HG03135 (cell line): Measurements from ENCODE around the gene KRTAP5-7.

Experiments used
- ATAC-seq: cut with Tn5 transposase; IDR thresholded peaks from one replicate; pipeline ENCODE4 v1.9.1; 2021; ENCODE audit warnings: mild to moderate bottlenecking, moderate library complexity; ENCODE audit not compliant: unreplicated experiment

The KRTAP5-7 gene

DNA sequence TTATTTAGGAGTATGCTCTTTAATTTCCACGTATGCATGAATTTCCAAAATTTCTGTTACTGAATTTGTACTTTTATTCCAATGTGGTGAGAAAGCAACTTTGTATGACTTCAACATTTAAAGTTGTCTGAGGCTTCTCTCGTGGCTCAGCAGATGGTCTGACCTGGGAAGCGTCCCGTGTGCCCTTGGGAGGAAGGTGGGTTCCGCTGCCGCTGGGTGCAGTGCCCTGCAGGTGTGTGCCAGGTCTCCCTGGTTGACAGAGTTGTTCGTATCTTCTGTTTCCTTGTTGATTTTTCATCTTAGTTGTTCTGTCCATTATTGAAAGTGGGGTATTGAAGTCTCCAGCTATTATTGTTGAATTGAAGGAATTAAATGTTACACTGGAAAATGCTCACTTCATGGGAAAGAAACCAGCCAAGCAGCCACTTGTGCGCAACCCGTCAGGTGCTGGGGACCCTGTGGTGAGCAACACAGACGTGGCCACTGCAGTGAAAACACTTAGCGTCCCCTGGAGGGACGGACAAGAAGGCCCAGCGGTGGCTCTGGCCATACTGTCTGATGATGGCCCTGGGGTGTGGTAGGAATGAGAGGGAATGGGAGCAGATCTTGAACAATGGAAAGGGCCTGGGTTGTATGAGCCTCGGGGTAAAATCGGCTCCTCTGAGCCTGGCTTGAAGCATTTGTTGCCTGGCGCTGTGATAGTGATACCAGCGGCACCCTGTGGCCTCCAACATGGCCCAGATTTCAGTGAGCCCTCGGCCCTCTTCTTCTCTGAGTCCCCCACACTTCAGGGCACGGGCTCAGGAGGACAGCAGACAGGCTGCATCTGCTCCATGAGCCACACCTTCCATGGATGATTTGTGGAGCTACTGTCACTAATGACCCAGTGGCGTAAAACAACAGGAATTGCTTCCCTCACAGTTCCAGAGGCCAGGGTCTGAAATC, 31.5 kb upstream of the KRTAP5-7 start:
- no peak for ATAC-seq

GRCh38 chr11:71496421-71496820, 30.6 kb upstream of the KRTAP5-7 start:
- ATAC-seq: no peak

GRCh38 chr11:71498091-71498490, 29.0 kb upstream of the KRTAP5-7 start:
- no peak for ATAC-seq

DNA sequence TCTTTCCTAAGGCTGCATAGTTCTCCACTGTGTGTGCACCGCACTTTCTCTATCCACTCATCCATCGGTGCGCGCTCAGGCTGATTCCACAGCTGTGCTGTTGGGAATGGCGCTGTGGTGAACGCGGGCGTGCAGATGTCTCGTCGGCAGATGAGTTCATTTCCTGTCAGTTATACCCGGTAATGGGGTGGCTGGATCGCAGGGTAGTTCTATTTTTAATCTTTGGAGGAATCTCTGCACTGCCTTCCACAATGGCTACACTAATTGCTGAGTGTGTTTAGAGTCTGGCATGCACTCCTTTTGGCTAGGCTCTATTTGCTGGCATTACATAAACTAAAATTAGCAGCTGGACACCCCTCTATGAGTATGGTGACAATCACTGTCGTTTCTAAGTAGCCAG, 27.9 kb upstream of the KRTAP5-7 start:
- no peak for ATAC-seq

GRCh38 chr11:71499546-71499945, 27.5 kb upstream of the KRTAP5-7 start:
- no peak for ATAC-seq

- ATAC-seq: no peak
These were observed 26.5 kb upstream of the KRTAP5-7 start for GRCh38 chr11:71500601-71501021.

DNA sequence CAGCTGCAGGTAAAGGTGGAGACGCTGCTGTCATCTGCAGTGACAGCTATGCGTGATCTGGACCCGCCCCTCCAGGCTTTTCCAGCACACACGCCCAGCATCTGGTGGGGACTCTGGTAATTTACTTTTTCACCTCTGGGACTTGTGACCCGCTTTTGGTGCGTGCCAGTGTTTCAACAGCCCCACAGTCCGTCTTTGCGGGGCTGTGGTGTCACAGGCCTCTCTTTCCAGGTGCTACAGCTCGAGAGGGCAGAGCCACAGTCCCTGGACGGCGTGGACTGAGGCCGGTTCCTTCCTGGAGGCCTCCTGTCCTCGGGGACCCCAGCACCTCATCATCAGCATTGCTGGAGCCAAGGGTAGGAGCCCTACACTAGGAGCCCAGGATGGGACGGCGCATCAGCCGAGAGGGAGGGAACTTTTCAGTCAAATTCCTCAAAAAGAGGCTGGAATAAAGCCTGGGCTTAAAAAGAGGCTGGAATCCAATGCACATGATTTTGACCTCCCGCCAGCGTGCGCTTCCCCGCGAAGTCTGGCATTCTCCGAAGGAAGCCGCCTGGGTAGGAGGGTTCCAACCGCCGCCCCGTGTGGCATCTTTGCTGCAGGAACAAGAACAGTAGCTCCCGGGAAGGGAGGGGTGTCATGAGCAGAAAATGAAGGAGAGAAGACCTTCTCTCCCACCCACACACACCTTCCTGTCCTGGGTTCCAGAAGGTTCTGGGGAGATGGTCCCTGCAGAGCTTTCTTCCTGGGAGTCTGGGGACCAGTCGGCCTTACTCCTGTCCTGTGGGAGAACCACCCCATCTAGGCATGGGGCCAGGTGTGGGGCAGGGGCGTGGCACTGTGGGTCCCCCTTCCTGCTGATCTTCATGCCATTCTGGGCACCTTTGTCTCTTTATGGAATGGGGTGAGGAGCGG, 25.7 kb upstream of the KRTAP5-7 start:
- ATAC-seq: no peak

DNA sequence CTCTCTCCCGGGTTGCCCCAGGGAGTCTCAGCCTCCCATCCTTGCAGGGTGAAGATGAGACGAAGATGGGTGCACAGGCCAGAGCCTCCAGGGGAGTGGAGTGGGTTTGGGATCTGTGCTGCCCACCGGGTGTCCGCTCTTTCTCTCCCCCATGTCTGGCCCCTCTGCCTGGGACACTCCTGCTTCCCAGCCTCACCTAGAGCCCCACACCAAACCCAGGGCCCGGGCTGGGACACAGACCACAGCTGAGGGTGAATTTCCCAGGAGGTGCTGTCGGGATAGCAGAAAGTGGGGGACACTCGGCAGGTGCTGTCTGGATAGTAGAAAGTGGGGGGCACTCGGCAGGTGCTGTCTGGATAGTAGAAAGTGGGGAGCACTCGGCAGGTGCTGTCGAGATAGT, 25.0 kb upstream of the KRTAP5-7 start:
- ATAC-seq: no peak

DNA sequence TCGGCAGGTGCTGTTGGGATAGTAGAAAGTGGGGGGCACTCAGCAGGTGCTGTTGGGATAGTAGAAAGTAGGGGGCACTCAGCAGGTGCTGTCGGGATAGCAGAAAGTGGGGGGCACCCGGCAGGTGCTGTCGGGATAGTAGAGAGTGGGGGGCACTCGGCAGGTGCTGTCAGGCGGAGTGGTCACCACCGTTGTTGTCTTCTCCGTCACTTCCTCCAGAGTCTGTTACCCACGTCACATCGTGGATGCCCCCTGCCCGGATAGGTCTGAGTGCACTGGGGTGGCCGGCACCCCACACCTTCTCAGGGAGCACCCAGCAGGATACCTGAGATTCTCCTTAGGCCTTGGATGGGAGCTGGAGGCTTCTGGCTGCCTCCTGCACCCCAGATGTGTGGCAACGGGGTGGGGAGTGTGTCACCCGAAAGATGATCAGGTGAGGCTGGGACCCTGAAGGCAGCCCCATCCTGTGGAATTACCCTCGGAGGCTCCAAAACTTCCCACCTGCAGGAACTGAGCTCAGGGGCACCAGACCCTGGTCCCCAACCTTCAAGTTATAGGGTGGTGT, 24.1 kb upstream of the KRTAP5-7 start:
- no peak for ATAC-seq

- no peak for ATAC-seq
These were observed 22.5 kb upstream of the KRTAP5-7 start for GRCh38 chr11:71504531-71504930.

DNA sequence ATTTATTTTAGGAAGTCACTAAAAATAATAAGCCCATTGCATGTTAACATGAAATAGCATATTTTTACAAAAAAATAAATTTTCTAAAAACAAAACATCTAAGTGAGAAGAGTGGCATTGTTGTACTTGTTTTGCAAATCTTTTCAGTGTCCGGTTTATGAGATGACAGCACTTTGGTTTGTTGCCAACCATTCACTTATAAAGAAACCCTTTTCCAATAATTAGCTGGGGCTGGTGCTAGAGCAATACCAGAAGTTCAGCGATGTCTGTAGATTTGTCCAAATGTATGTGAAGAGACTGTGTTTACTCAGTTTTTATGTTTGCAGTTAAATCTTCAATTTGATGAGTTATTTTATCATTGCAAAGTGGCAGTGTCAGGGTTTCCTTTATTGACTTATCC, 22.1 kb upstream of the KRTAP5-7 start:
- no peak for ATAC-seq

DNA sequence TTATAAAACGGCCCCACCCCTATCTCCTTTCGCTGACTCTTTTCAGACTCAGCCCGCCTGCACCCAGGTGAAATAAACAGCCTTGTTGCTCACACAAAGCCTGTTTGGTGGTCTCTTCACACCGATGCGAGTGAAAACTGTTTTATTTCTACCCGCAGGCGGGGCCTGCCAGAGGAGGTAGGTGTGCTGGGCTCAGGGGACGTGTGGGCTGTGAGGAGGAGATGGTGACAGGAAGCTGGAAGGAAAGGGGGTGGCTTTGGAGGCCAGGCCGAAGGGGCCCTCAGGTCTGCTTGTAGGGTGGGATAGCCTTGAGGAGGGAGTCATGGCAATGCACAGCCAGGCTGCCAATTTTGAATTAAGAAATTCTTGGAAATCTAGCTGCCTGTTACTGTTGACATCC, 21.3 kb upstream of the KRTAP5-7 start:
- no peak for ATAC-seq

- ATAC-seq: no peak
These were observed 20.0 kb upstream of the KRTAP5-7 start for GRCh38 chr11:71507102-71507501.

GRCh38 chr11:71518506-71519471, 8.3 kb upstream of the KRTAP5-7 start:
- no peak for ATAC-seq

DNA sequence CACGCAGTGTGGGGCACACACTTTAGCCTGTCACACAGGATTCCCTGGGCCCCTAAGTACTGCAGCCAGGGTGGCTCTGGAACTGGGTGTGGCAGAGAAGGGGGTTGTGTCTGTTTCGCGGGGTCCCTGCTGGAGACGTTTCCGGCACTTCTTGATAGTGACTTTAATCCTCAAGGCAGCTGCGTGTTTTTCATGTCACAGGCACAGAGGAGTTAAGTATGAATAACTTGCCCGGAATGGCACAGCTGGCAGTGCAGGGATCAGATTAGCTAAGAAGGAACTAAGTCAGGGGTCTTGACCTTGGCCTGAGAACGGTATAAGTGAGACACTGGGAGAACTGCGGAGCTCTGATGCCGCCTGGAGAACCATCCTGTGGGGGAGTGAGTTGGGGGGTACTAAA, 7.5 kb upstream of the KRTAP5-7 start:
- ATAC-seq: no peak

GRCh38 chr11:71525188-71525937, 1.7 kb upstream of the KRTAP5-7 start:
- no peak for ATAC-seq

DNA sequence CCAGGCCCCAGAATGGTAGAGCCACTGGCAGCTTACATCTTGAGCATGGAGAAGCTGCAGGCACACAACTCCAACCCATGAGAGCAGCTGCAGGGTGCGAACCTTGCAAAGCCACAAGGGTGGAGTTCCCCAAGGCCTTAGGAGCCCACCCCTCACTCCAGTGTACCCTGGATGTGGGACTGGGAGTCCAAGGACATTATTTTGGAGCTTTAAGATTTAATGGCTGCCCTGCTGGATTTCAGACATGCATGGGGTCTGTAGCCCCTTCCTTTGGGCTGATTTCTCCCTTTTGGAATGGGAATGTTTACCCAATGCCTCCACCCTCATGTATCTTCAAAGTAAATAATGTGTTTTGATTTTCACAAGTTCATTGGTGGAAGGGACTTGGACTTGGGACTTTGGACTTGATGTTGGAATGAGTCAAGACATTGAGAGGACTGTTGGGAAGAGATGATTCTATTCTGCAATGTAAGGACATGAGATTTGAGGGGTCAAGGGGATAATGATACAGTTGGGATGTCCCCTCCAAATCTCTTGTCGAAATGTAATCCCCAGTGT, 1.1 kb upstream of the KRTAP5-7 start:
- no peak for ATAC-seq

DNA sequence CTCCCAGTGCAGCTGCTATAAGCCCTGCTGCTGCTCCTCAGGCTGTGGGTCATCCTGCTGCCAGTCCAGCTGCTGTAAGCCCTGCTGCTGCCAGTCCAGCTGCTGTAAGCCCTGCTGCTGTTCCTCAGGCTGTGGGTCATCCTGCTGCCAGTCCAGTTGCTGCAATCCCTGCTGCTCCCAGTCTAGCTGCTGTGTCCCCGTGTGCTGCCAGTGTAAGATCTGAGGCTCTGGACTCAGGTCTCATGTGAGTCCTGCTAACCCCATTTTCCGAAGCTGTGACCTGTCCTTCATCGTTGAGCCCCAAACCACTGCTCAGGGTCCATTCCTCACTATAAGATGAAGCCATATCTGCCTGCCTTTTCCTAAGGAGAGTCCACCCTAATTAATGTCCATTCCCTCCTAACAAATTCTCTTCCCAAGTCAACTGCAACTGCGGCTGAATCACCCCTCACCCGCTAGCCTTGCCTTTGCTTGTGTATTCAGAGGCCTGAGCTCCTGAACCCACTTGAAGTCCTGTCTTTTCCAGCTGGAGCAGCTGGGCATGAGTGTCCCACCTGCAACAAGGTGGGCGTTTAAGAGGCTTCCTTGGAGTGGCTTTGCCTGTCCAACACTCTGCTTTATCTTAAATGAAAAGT, 626 bp downstream of the KRTAP5-7 start:
- no peak for ATAC-seq

GRCh38 chr11:71530602-71531001, 3.5 kb downstream of the KRTAP5-7 start:
- ATAC-seq: no peak
